ENCODE data around the gene AOC3. TPM values are rescaled to one million over a fixed set of nuclear protein-coding genes. Genes with fewer than 3 reads are reported as not detected.

The AOC3 gene
- total RNA-seq, 1 experiment from 2014 or later: 0.26 TPM

GRCh38 chr17:42891539-42892152 is 40.6 kb downstream of the AOC3 start:
- Histone ChIP-seq H3K4me3 (ENCODE audit: low read length) (no peak overlapping the region), H3K27me3 (ENCODE audit: low read length) (no peaks in the 10 kb centered on the region), H3K79me2 (ENCODE audit: low read length) (no peaks in the 10 kb centered on the region), H3K9me3 (ENCODE audit: low read length) (no peaks in the 10 kb centered on the region), H3K36me3 (ENCODE audit: low read depth, low read length) (no peaks in the 10 kb centered on the region), H3K9ac (ENCODE audit: low read length) (no peak overlapping the region), H4K20me1 (ENCODE audit: low read length) (no peaks in the 10 kb centered on the region), H3F3A (ENCODE audit: low read length, unreplicated experiment) (no peaks in the 10 kb centered on the region), H3K4me1 (ENCODE audit: insufficient read depth, low read length) (peaks cover 17% of the 10 kb centered on the region), H3K4me2 (ENCODE audit: low read length) (no peak overlapping the region), H2AFZ (ENCODE audit: low read length) (no peak overlapping the region), H3K9me2 (replicated peaks; ENCODE audit: low read length) (no peaks in the 10 kb centered on the region), H3K27ac (ENCODE audit: low read length) (no peak overlapping the region)
- ATAC-seq (no peak), DNase-seq (no peak)
- TF ChIP-seq CTCF (conservative IDR thresholded peaks at IDR 0.05; ENCODE audit: low read depth, low read length) (no peak), EZH2phosphoT487 (IDR thresholded peaks at IDR 0.05; ENCODE audit: borderline replicate concordance, low read length) (no peak), EZH2 (IDR thresholded peaks at IDR 0.05; ENCODE audit: low read length, unreplicated experiment) (no peak)
- BruUV-seq (replicated peaks): no TSS peak
- ChIA-PET CTCF (no interaction called here), POLR2A (ENCODE audit: unreplicated experiment) (no interaction called here)
- intact Hi-C loops (cut with micrococcal nuclease): no loop called here

- peaks cover 17% of the 10 kb centered on the region for H3K4me1 ChIP-seq (ENCODE audit: insufficient read depth, low read length)
- no peaks in the 10 kb centered on the region for H3F3A ChIP-seq (ENCODE audit: low read length, unreplicated experiment)
- no TSS peak for BruUV-seq (replicated peaks)
- H3K9me3 ChIP-seq (ENCODE audit: low read length): no peaks in the 10 kb centered on the region
- H3K27ac ChIP-seq (ENCODE audit: low read length): no peak overlapping the region
- no peak overlapping the region for H2AFZ ChIP-seq (ENCODE audit: low read length)
- no peaks in the 10 kb centered on the region for H3K9me2 ChIP-seq (replicated peaks; ENCODE audit: low read length)
- H3K4me3 ChIP-seq (ENCODE audit: low read length): no peak overlapping the region
- H3K9ac ChIP-seq (ENCODE audit: low read length): no peak overlapping the region
- intact Hi-C loops (cut with micrococcal nuclease): no loop called here
- POLR2A ChIA-PET (ENCODE audit: unreplicated experiment): no interaction called here
- CTCF ChIA-PET: no interaction called here
- no peaks in the 10 kb centered on the region for H4K20me1 ChIP-seq (ENCODE audit: low read length)
- no peak overlapping the region for H3K4me2 ChIP-seq (ENCODE audit: low read length)
- no peak for DNase-seq
- no peaks in the 10 kb centered on the region for H3K36me3 ChIP-seq (ENCODE audit: low read depth, low read length)
- no peaks in the 10 kb centered on the region for H3K79me2 ChIP-seq (ENCODE audit: low read length)
- H3K27me3 ChIP-seq (ENCODE audit: low read length): no peaks in the 10 kb centered on the region
- TF ChIP-seq CTCF (conservative IDR thresholded peaks at IDR 0.05; ENCODE audit: low read depth, low read length): no peak
- TF ChIP-seq EZH2phosphoT487 (IDR thresholded peaks at IDR 0.05; ENCODE audit: borderline replicate concordance, low read length): no peak
- no peak for TF ChIP-seq EZH2 (IDR thresholded peaks at IDR 0.05; ENCODE audit: low read length, unreplicated experiment)
- ATAC-seq: no peak
These were observed 42.4 kb downstream of the AOC3 start for GRCh38 chr17:42893359-42893758.
